Stomach (tissue), 9 donors: Measurements from ENCODE around the gene PTRH2. TPM values are rescaled to one million over a fixed set of nuclear protein-coding genes. Genes with fewer than 3 reads are reported as not detected.

Experiments used
- DNase-seq, 2 donors: peaks; one replicate each; pipeline versions ENCODE4 v3.0.0 to v3.0.0-alpha.2; 2013 to 2019
- H3K27ac ChIP-seq, 5 donors: fragments of 200-600 bp in 4 of 5; sonication (generic) in 4 of 5; one replicate each; pipeline ENCODE4 v1.5.1; 2013 to 2019; ENCODE audit warnings: mild to moderate bottlenecking in 1 of 5, moderate library complexity in 1 of 5
- H3K27me3 ChIP-seq, 3 donors: fragments of 200-600 bp; sonication (generic); one replicate each; pipeline ENCODE4 v1.5.1; 2017 to 2019; ENCODE audit warnings: mixed run types in 1 of 3
- H3K36me3 ChIP-seq, 4 donors: fragments of 200-600 bp; sonication (generic); 1 replicate in 3 of 4; 2 replicates in 1 of 4; pipeline ENCODE4 v1.5.1; 2016 to 2019
- H3K4me1 ChIP-seq, 4 donors: fragments of 200-600 bp; sonication (generic); one replicate each; pipeline ENCODE4 v1.5.1; 2016 to 2019
- H3K4me3 ChIP-seq, 4 donors: fragments of 200-600 bp; sonication (generic) in 3 of 4; one replicate each; pipeline ENCODE4 v1.5.1; 2016 to 2019; ENCODE audit warnings: mild to moderate bottlenecking in 1 of 4
- H3K9me3 ChIP-seq, 4 donors: fragments of 200-600 bp; sonication (generic); one replicate each; pipeline ENCODE4 v1.5.1; 2016 to 2019
- EP300 ChIP-seq: sonication (generic); formaldehyde crosslinking; IDR thresholded peaks from one replicate; pipeline ENCODE4 v1.6.1; 2017; ENCODE audit warnings: antibody characterized with exemption
- POLR2A ChIP-seq, 4 donors: fragments of 450-650 bp; IDR thresholded peaks; one replicate each; pipeline ENCODE4 v1.6.1; 2016; ENCODE audit warnings: antibody characterized with exemption in 4 of 4, control low read depth in 2 of 4, mild to moderate bottlenecking in 1 of 4, moderate library complexity in 1 of 4
- POLR2AphosphoS5 ChIP-seq, 3 donors: sonication (generic); formaldehyde crosslinking; IDR thresholded peaks; one replicate each; pipeline ENCODE4 v1.6.1; 2016; ENCODE audit warnings: antibody characterized with exemption in 3 of 3
- WGBS, 5 donors: extraction: QIAGEN DNeasy Blood & Tissue Kit in 3 of 5; methylation state at CpG; one replicate each; pipeline versions ENCODE4 v1.1.5 to v1.1.7; 2013 to 2018; 5-methylcytosine and 5-hydroxymethylcytosine counted together
- intact Hi-C: fragments of 100-400 bp; cut with DNase I; formaldehyde crosslinking; loops from one replicate; pipeline ENCODE4 v1.15.1; 2023; ENCODE audit warnings: low total_unique reads
- polyA plus RNA-seq, 3 donors: library from polyadenylated mRNA; stranded (reverse); fragments of 200-250 nt; gene quantifications; one replicate each; pipeline ENCODE4 v1.2.3, GENCODE V29; 2013
- total RNA-seq, 5 donors: library from RNA; depleted of rRNA; stranded (reverse); fragments of >200 nt; gene quantifications; one replicate each; pipeline versions ENCODE4 v1.1.0 to v1.2.3, GENCODE V29; 2014 to 2016
- TF ChIP-seq, protein P1 (sequence below), 7 experiments: fragments of 450-650 bp in 4 of 7; fragments of 200-600 bp in 3 of 7; sonication (generic) in 3 of 7; IDR thresholded peaks; one replicate each; pipeline ENCODE4 v1.5.1; 2016 to 2019; ENCODE audit warnings: antibody characterized with exemption in 7 of 7, control low read depth in 2 of 7, mild to moderate bottlenecking in 1 of 7
- donor health status: healthy with polysubstance abuse.
- donor health status: Bipolar disorder and iron deficiency.
- donor health status: healthy.

Gene PTRH2
- total and polyA plus RNA-seq, 8 donors: 4.3 to 107 (median 24.6) TPM

DNA sequence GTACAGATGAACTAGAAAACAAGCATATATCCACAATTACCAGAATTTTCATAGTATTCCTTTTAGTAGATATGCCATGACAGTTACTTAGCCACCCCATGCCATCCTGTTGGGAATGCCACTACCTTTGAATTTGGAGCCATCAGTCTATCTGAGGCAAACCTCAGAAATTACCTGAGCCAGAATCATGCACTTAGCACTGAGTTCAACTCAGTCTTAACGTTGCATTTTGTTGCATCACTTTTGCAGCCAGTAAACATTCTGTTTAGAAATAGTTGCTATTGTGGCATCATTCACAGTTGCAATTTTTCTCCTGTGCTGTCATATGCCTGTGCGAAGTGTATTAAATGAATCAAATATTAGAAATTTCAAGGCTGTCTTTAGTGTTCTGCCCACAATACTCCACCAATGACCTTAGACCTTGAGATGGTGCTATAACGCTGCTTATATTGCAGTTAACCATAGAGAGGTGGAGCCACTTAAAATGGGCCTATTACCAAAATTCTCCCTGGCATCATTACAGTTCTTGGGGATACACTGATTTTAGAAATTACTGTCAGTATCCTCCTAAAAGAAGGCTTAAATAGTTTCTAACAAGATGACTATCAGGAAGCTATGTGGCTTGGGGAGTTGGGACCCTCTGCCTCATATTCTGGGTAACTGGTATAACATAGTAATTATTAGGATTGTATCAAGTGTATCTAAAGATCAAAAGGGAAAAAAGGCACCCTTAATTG is 11.1 kb downstream of the PTRH2 start:
- no peak overlapping the region for H3K27ac ChIP-seq
- intact Hi-C loops: no loop called here

DNA sequence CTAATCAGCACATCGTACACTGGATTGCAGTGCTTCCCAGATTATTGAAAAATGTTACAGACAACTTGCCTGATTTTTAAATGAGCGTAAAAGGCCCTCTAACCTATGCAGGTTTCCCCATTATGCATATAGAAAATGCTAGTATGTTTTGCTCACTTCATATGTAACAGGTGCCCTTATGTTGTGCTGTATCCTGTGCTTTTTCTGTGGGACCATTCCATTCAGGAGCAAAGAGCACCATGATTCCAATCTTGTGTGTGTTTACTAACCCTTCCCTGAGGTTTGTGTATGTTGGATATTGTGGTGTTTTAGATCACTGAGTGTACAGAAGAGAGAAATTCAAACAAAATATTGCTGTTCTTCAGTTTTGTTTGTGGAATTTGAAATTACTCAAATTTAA is 12.9 kb downstream of the PTRH2 start:
- intact Hi-C loops: no loop called here
- H3K36me3 ChIP-seq: peaks cover 68 to 100% (median 100%) of the 10 kb centered on the region in 4 donors
- peaks cover 0 to 12% (median 5%) of the 10 kb centered on the region in 4 donors for H3K4me1 ChIP-seq
- 80 to 93% (median 86%) methylated on average over 2 of the region's 2 CpGs for WGBS, 5 donors
- no peaks in the 10 kb centered on the region for H3K9me3 ChIP-seq
- no peaks in the 10 kb centered on the region for H3K27me3 ChIP-seq
- no peak for TF ChIP-seq POLR2AphosphoS5 (IDR thresholded peaks at IDR 0.05)
- no peak for TF ChIP-seq EP300
- TF ChIP-seq POLR2A (IDR thresholded peaks at IDR 0.05): no peak
- TF ChIP-seq, protein P1, sequence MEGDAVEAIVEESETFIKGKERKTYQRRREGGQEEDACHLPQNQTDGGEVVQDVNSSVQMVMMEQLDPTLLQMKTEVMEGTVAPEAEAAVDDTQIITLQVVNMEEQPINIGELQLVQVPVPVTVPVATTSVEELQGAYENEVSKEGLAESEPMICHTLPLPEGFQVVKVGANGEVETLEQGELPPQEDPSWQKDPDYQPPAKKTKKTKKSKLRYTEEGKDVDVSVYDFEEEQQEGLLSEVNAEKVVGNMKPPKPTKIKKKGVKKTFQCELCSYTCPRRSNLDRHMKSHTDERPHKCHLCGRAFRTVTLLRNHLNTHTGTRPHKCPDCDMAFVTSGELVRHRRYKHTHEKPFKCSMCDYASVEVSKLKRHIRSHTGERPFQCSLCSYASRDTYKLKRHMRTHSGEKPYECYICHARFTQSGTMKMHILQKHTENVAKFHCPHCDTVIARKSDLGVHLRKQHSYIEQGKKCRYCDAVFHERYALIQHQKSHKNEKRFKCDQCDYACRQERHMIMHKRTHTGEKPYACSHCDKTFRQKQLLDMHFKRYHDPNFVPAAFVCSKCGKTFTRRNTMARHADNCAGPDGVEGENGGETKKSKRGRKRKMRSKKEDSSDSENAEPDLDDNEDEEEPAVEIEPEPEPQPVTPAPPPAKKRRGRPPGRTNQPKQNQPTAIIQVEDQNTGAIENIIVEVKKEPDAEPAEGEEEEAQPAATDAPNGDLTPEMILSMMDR (IDR thresholded peaks at IDR 0.05): no peak
- no peak for DNase-seq
- no peak overlapping the region for H3K4me3 ChIP-seq
- no peak overlapping the region for H3K27ac ChIP-seq

More for the DNA sequence above, 11.1 kb downstream of the PTRH2 start:
- no peak for TF ChIP-seq POLR2A (IDR thresholded peaks at IDR 0.05)
- no peak for TF ChIP-seq EP300
- no peak for TF ChIP-seq POLR2AphosphoS5 (IDR thresholded peaks at IDR 0.05)
- TF ChIP-seq, protein P1 (IDR thresholded peaks at IDR 0.05): no peak
- 61 to 69% (median 64%) methylated on average over 3 of the region's 3 CpGs for WGBS, 5 donors
- H3K36me3 ChIP-seq: peaks cover 59 to 94% (median 90%) of the 10 kb centered on the region in 4 donors
- no peaks in the 10 kb centered on the region for H3K9me3 ChIP-seq
- H3K4me3 ChIP-seq: no peak overlapping the region
- no peak for DNase-seq
- peaks cover 0 to 14% (median 6%) of the 10 kb centered on the region in 4 donors for H3K4me1 ChIP-seq
- no peaks in the 10 kb centered on the region for H3K27me3 ChIP-seq

DNA sequence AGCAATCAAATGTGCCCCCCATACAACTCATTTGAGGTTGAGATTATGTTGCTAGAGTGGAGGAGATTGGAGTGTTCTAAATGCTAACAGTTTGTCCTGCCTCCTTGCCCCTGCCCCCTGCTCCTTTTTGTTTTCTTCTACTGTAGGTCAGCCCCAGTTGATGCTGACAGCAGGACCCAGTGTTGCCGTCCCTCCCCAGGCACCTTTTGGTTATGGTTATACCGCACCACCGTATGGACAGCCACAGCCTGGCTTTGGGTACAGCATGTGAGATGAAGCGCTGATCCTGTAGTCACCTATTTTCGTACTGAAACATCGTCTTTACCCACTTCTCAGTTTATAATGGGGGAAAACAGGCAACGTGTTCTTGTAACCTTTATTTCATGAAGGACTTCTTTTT is 13.6 kb downstream of the PTRH2 start:
- intact Hi-C loops: no loop called here
- WGBS, 5 donors: 86 to 92% (median 88%) methylated on average over 7 of the region's 7 CpGs
- Histone ChIP-seq H3K4me1 (peaks cover 0 to 9% (median 3%) of the 10 kb centered on the region in 4 donors), H3K27ac (no peak overlapping the region), H3K27me3 (no peaks in the 10 kb centered on the region), H3K4me3 (no peak overlapping the region), H3K9me3 (no peaks in the 10 kb centered on the region), H3K36me3 (peaks cover 72 to 100% (median 100%) of the 10 kb centered on the region in 4 donors)
- DNase-seq: no peak
- TF ChIP-seq POLR2A (IDR thresholded peaks at IDR 0.05) (no peak), EP300 (no peak), POLR2AphosphoS5 (IDR thresholded peaks at IDR 0.05) (no peak)
- TF ChIP-seq, protein P1 (IDR thresholded peaks at IDR 0.05): no peak

DNA sequence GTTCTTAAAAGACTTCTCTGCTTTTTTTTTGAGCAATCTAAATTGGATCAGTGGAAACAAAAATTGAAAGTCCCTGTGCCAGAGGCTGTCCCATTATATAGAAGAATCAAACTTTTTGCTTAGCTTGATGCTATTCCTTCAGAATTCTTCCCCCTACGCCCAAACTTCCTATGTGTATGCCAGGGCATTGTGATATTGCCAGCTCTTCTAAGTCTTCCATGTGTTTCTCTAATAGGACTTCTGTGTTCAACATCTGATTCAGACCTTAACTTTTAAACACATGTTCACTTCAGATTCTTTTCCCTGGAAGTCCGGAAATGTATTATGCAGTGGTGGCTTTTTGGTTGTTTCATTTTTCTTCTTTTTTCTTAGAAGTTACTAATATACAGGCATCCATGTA is 18.7 kb downstream of the PTRH2 start:
- peaks cover 0 to 5% (median 0%) of the 10 kb centered on the region in 4 donors for H3K4me1 ChIP-seq
- no peaks in the 10 kb centered on the region for H3K27me3 ChIP-seq
- intact Hi-C loops: no loop called here
- H3K9me3 ChIP-seq: no peaks in the 10 kb centered on the region
- 74 to 88% (median 84%) methylated on average over 2 of the region's 2 CpGs for WGBS, 5 donors
- no peak for TF ChIP-seq POLR2AphosphoS5 (IDR thresholded peaks at IDR 0.05)
- no peak for TF ChIP-seq POLR2A (IDR thresholded peaks at IDR 0.05)
- TF ChIP-seq, protein P1 (IDR thresholded peaks at IDR 0.05): no peak
- TF ChIP-seq EP300: no peak
- no peak overlapping the region for H3K27ac ChIP-seq
- H3K36me3 ChIP-seq: peaks cover 58 to 100% (median 99%) of the 10 kb centered on the region in 4 donors
- H3K4me3 ChIP-seq: no peak overlapping the region
- DNase-seq: no peak
